Endothelial cell of umbilical vein (primary cell): ENCODE measurements around the gene CHML. TPM values are rescaled to one million over a fixed set of nuclear protein-coding genes. Genes with fewer than 3 reads are reported as not detected.

ENCODE experiments used
- BruUV-seq: library from RNA; stranded (reverse); fragments of 400-500 nt; replicated peaks from 2 replicates; lab custom pipeline; 2021; lab: Mats Ljungman, UMichigan
- CTCF ChIA-PET: fragments of 300-600, 350-600 bp; sonication (Branson Sonifier 250); formaldehyde crosslinking; loops from one replicate; lab custom pipeline; 2021; ENCODE audit warnings: antibody characterized with exemption, inconsistent platforms; lab: Charles Lee
- POLR2A ChIA-PET: fragments of 300-600, 350-600 bp; sonication (Branson Sonifier 250); formaldehyde crosslinking; loops from one replicate; lab custom pipeline; 2021; ENCODE audit warnings: antibody characterized with exemption, inconsistent platforms; lab: Charles Lee
- DNase-seq: peaks from one replicate; pipeline ENCODE4 v3.0.0-alpha.2; 2011; ENCODE audit warnings: low read depth, low spot score
- FAIRE-seq: peaks from 2 replicates; lab custom pipeline; 2011; peaks lifted over from hg19 to GRCh38; lab: Jason Lieb, UNC
- H2AFZ ChIP-seq: 2 replicates; pipeline ENCODE4 v1.6.0; 2012; ENCODE audit warnings: low read depth, low read length, control low read depth, inconsistent platforms
- H3K27ac ChIP-seq: 2 replicates; pipeline ENCODE4 v1.5.1; 2011; ENCODE audit warnings: low read depth, mild to moderate bottlenecking, control low read depth, low read length, moderate library complexity; ENCODE audit not compliant: insufficient read depth
- H3K27me3 ChIP-seq, 2 experiments: 2 replicates each; pipeline versions ENCODE4 v1.6.0 to v1.6.1; 2011; ENCODE audit warnings: low read length in 2 of 2, mixed read lengths in 1 of 2; ENCODE audit not compliant: control insufficient read depth in 2 of 2, insufficient read depth in 2 of 2
- H3K36me3 ChIP-seq, 2 experiments: 2 replicates in 1 of 2; 3 replicates in 1 of 2; pipeline ENCODE4 v1.5.1; 2011; ENCODE audit warnings: low read length in 2 of 2, mild to moderate bottlenecking in 1 of 2, moderate library complexity in 1 of 2; ENCODE audit not compliant: control insufficient read depth in 2 of 2, insufficient read depth in 2 of 2; ENCODE audit errors: extremely low read depth in 1 of 2
- H3K4me1 ChIP-seq: 3 replicates; pipeline ENCODE4 v1.5.1; 2011; ENCODE audit warnings: mild to moderate bottlenecking, low read length; ENCODE audit not compliant: control insufficient read depth, insufficient read depth; ENCODE audit errors: extremely low read depth
- H3K4me2 ChIP-seq: 2 replicates; pipeline ENCODE4 v1.6.1; 2011; ENCODE audit warnings: low read length, control low read depth, mixed read lengths; ENCODE audit not compliant: insufficient read depth
- H3K4me3 ChIP-seq, 3 experiments: fragments of 200-600 bp in 1 of 3; sonication (generic), shearing (Covaris generic) in 1 of 3; replicated peaks in 1 of 3; 2 replicates each; pipeline ENCODE4 v1.5.1; 2011 to 2016; ENCODE audit warnings: control low read depth in 3 of 3, low read length in 3 of 3, mild to moderate bottlenecking in 2 of 3, inconsistent platforms in 1 of 3, low read depth in 1 of 3, moderate library complexity in 1 of 3; ENCODE audit not compliant: insufficient read depth in 1 of 3
- H3K79me2 ChIP-seq: 2 replicates; pipeline ENCODE4 v1.6.0; 2012; ENCODE audit warnings: low read length, inconsistent platforms; ENCODE audit not compliant: control insufficient read depth, insufficient read depth
- H3K9ac ChIP-seq: replicated peaks from 2 replicates; pipeline ENCODE3; 2011; ENCODE audit warnings: low read length, control low read depth; ENCODE audit not compliant: insufficient read depth; ENCODE audit errors: extremely low read depth
- H3K9me1 ChIP-seq: replicated peaks from 3 replicates; pipeline ENCODE4 v1.6.0; 2011; ENCODE audit warnings: mild to moderate bottlenecking, low read length; ENCODE audit not compliant: control insufficient read depth, insufficient read depth; ENCODE audit errors: extremely low read depth
- H3K9me3 ChIP-seq: replicated peaks from 2 replicates; pipeline ENCODE4 v1.5.1; 2012; ENCODE audit warnings: low read length, inconsistent platforms; ENCODE audit not compliant: control insufficient read depth, insufficient read depth
- H4K20me1 ChIP-seq: replicated peaks from 2 replicates; pipeline ENCODE3; 2011; ENCODE audit warnings: mild to moderate bottlenecking, low read length; ENCODE audit not compliant: control insufficient read depth, insufficient read depth; ENCODE audit errors: extremely low read depth
- EZH2 ChIP-seq: IDR thresholded peaks from 2 replicates; pipeline ENCODE4 v1.6.1; 2012; ENCODE audit warnings: borderline replicate concordance, low read depth, mild to moderate bottlenecking, moderate library complexity, low read length, inconsistent platforms; ENCODE audit not compliant: severe bottlenecking
- FOS ChIP-seq: IDR thresholded peaks from 2 replicates; pipeline ENCODE4 v1.6.1; 2011; ENCODE audit warnings: mild to moderate bottlenecking, low read length, moderate library complexity, borderline replicate concordance; ENCODE audit not compliant: insufficient read depth
- GATA2 ChIP-seq: IDR thresholded peaks from 2 replicates; pipeline ENCODE4 v1.7.0; 2011; ENCODE audit warnings: low read depth, mild to moderate bottlenecking, moderate library complexity, mixed read lengths, low read length; ENCODE audit not compliant: insufficient read length, insufficient read depth
- JUN ChIP-seq: IDR thresholded peaks from 2 replicates; pipeline ENCODE4 v1.6.1; 2011; ENCODE audit warnings: borderline replicate concordance, low read depth; ENCODE audit not compliant: insufficient read length, insufficient read depth
- MYC ChIP-seq: IDR thresholded peaks from one replicate; pipeline ENCODE4 v1.6.1; 2011; ENCODE audit warnings: mild to moderate bottlenecking, low read depth, low read length
- POLR2A ChIP-seq: IDR thresholded peaks from 2 replicates; pipeline ENCODE4 v1.6.1; 2012; ENCODE audit warnings: low read depth, mild to moderate bottlenecking, control low read depth, low read length
- POLR2AphosphoS5 ChIP-seq: IDR thresholded peaks from 2 replicates; pipeline ENCODE4 v1.6.1; 2012; ENCODE audit warnings: low read depth, mild to moderate bottlenecking, control low read depth, low read length, moderate library complexity; ENCODE audit not compliant: insufficient read depth
- dilution Hi-C: fragments of 300-500 bp; cut with MboI; formaldehyde crosslinking; loops from one replicate; pipeline ENCODE4 v1.15.0; 2019; ENCODE audit warnings: low sequenced_read_pairs; ENCODE audit not compliant: extremely low pct_ligation_motif_present
- intact Hi-C: fragments of 100-400 bp; cut with micrococcal nuclease; formaldehyde crosslinking; loops from one replicate; pipeline ENCODE4 v1.10.0; 2022
- polyA plus RNA-seq, 4 experiments: library from polyadenylated mRNA; depleted of rRNA in 3 of 4; stranded (reverse) in 3 of 4; unstranded in 1 of 4; fragments of >200 nt; gene quantifications; 2 replicates each; pipeline versions ENCODE4 v1.2.1 to v1.2.3, GENCODE V29; 2011 to 2012; ENCODE audit warnings: missing spikeins in 1 of 4
- total RNA-seq: library from RNA; stranded (reverse); gene quantifications from 2 replicates; pipeline ENCODE4 v1.2.3, GENCODE V29; 2021
- TF ChIP-seq, protein P1 (sequence below): IDR thresholded peaks from 2 replicates; pipeline ENCODE4 v1.6.1; 2011; ENCODE audit not compliant: insufficient read depth, insufficient read length
- TF ChIP-seq, protein P2 (sequence below), 2 donors: IDR thresholded peaks; 1 replicate in 1 of 2; 2 replicates in 1 of 2; pipeline ENCODE4 v1.5.1; 2011; ENCODE audit warnings: low read length in 2 of 2, mild to moderate bottlenecking in 2 of 2, moderate library complexity in 2 of 2, control low read depth in 1 of 2, inconsistent platforms in 1 of 2, low read depth in 1 of 2; ENCODE audit not compliant: insufficient read depth in 1 of 2; ENCODE audit errors: extremely low read depth in 1 of 2

The CHML gene
- total and polyA plus RNA-seq, 2 donors (not counting 3 experiments of a cell fraction or from before 2014, with no cell fraction given): 3.3 to 22.3 TPM

DNA sequence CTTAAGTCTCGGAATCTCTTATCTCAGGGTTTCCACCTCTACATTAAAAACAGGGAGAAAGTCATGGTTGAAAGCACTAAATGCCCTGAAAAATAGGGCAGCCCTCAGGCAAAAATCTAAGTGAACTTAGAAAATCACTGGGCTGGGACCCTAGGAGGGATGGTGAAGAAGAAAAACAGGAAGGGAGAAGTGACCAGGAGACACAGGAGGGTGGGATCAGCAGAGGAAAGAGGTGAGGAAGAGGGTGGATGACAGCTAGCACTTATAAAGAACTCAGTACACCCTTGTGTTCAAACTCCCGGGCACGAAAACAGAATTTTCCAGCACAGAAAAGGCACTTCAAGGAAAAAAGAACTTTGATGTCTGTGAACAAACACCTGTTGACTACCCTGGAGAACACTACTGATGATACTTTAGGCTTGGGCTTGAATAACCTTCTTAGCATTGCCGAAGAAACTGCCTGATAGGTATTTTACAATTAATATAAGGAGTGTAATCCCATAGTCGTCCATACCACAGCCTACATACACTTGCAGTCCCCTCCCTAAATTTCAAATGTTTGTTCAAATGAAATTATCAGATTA, 2.0 kb downstream of the CHML start:
- intact Hi-C loops (loop anchor here (10.0 kb wide), 1 partner anchor 283 kb away; the partner anchor contains the start of gene RGS7), dilution Hi-C loops (no loop called here)
- peak overlapping the region; percentile 77 for H3K4me2 ChIP-seq
- H3K4me1 ChIP-seq: peaks cover 33% of the 10 kb centered on the region
- FAIRE-seq: no peak
- no peaks in the 10 kb centered on the region for H3K9me3 ChIP-seq
- no peak overlapping the region for H3K27ac ChIP-seq
- DNase-seq: no peak
- H3K27me3 ChIP-seq: no peaks in the 10 kb centered on the region
- peak overlapping the region in 1 of 3 experiments; percentile 90 for H3K4me3 ChIP-seq
- no peak overlapping the region for H3K9ac ChIP-seq
- H3K79me2 ChIP-seq: peaks cover 58% of the 10 kb centered on the region
- ChIA-PET CTCF (interaction anchor here (1.2 to 3.1 kb wide), 3 partner anchors 11 to 27 kb away, joined by 8 to 15 read pairs (median 12); no protein-coding TSS in a partner anchor), POLR2A (no interaction called here)
- no peaks in the 10 kb centered on the region for H3K9me1 ChIP-seq
- H2AFZ ChIP-seq: no peak overlapping the region
- no peak for TF ChIP-seq GATA2
- TF ChIP-seq POLR2AphosphoS5: no peak
- no peak for TF ChIP-seq POLR2A
- no peak for TF ChIP-seq JUN
- TF ChIP-seq MYC: no peak
- TF ChIP-seq EZH2: no peak
- TF ChIP-seq FOS: no peak
- TF ChIP-seq, protein P1, sequence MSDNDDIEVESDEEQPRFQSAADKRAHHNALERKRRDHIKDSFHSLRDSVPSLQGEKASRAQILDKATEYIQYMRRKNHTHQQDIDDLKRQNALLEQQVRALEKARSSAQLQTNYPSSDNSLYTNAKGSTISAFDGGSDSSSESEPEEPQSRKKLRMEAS: no peak
- TF ChIP-seq, protein P2, sequence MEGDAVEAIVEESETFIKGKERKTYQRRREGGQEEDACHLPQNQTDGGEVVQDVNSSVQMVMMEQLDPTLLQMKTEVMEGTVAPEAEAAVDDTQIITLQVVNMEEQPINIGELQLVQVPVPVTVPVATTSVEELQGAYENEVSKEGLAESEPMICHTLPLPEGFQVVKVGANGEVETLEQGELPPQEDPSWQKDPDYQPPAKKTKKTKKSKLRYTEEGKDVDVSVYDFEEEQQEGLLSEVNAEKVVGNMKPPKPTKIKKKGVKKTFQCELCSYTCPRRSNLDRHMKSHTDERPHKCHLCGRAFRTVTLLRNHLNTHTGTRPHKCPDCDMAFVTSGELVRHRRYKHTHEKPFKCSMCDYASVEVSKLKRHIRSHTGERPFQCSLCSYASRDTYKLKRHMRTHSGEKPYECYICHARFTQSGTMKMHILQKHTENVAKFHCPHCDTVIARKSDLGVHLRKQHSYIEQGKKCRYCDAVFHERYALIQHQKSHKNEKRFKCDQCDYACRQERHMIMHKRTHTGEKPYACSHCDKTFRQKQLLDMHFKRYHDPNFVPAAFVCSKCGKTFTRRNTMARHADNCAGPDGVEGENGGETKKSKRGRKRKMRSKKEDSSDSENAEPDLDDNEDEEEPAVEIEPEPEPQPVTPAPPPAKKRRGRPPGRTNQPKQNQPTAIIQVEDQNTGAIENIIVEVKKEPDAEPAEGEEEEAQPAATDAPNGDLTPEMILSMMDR (IDR thresholded peaks at IDR 0.05; ENCODE audit: extremely low read depth in 1 of 2, insufficient read depth in 1 of 2, low read depth in 1 of 2, low read length in 2 of 2): no peak
- peaks cover 2 to 5% of the 10 kb centered on the region in 2 experiments for H3K36me3 ChIP-seq
- no TSS peak for BruUV-seq
- H4K20me1 ChIP-seq: peaks cover 4% of the 10 kb centered on the region
